HG03558 (cell line): ENCODE measurements around the gene GSE1.

Source experiments
- ATAC-seq: cut with Tn5 transposase; IDR thresholded peaks from one replicate; pipeline ENCODE4 v1.9.1; 2021; ENCODE audit warnings: moderate number of reproducible peaks; ENCODE audit not compliant: unreplicated experiment; ENCODE audit errors: extremely low read depth

Gene GSE1

GRCh38 chr16:85655216-85656129, 42.4 kb downstream of the GSE1 start:
- ATAC-seq = no peak

GRCh38 chr16:85656351-85657266, 43.5 kb downstream of the GSE1 start:
- no peak for ATAC-seq

- no peak for ATAC-seq
These were observed 44.1 kb downstream of the GSE1 start for GRCh38 chr16:85657267-85657650.

GRCh38 chr16:85657996-85658395, 44.9 kb downstream of the GSE1 start:
- ATAC-seq = no peak

- ATAC-seq = no peak
These were observed 45.6 kb downstream of the GSE1 start for GRCh38 chr16:85658504-85659326.

GRCh38 chr16:85659336-85659735, 46.2 kb downstream of the GSE1 start:
- ATAC-seq = no peak

- ATAC-seq = no peak
These were observed 46.8 kb downstream of the GSE1 start for GRCh38 chr16:85659805-85660511.

- ATAC-seq = no peak
These were observed 48.0 kb downstream of the GSE1 start for GRCh38 chr16:85660843-85661739.

- ATAC-seq = no peak
These were observed 48.8 kb downstream of the GSE1 start for GRCh38 chr16:85661740-85662481.

GRCh38 chr16:85662482-85662812, 49.3 kb downstream of the GSE1 start:
- ATAC-seq = no peak

GRCh38 chr16:85662976-85663830, 50.1 kb downstream of the GSE1 start:
- ATAC-seq = no peak

- no peak for ATAC-seq
These were observed 50.8 kb downstream of the GSE1 start for GRCh38 chr16:85663891-85664321.

GRCh38 chr16:85664580-85665372, 51.7 kb downstream of the GSE1 start:
- ATAC-seq = no peak

GRCh38 chr16:85665373-85665740, 52.2 kb downstream of the GSE1 start:
- no peak for ATAC-seq

- no peak for ATAC-seq
These were observed 52.8 kb downstream of the GSE1 start for GRCh38 chr16:85665929-85666328.

GRCh38 chr16:85667261-85667660, 54.1 kb downstream of the GSE1 start:
- ATAC-seq = no peak
